ENCODE results near the gene STRIP1. TPM values are rescaled to one million over a fixed set of nuclear protein-coding genes. Genes with fewer than 3 reads are reported as not detected.

STRIP1 gene
- total and polyA plus RNA-seq, 10 of the 15 experiments (the other 5 are each of a cell fraction or from before 2014, with no cell fraction given) = 6.3 to 26.6 (median 18.0) TPM

GRCh38 chr1:110034040-110034450, 379 bp upstream of the STRIP1 start (continued):
- TF ChIP-seq, protein P1, sequence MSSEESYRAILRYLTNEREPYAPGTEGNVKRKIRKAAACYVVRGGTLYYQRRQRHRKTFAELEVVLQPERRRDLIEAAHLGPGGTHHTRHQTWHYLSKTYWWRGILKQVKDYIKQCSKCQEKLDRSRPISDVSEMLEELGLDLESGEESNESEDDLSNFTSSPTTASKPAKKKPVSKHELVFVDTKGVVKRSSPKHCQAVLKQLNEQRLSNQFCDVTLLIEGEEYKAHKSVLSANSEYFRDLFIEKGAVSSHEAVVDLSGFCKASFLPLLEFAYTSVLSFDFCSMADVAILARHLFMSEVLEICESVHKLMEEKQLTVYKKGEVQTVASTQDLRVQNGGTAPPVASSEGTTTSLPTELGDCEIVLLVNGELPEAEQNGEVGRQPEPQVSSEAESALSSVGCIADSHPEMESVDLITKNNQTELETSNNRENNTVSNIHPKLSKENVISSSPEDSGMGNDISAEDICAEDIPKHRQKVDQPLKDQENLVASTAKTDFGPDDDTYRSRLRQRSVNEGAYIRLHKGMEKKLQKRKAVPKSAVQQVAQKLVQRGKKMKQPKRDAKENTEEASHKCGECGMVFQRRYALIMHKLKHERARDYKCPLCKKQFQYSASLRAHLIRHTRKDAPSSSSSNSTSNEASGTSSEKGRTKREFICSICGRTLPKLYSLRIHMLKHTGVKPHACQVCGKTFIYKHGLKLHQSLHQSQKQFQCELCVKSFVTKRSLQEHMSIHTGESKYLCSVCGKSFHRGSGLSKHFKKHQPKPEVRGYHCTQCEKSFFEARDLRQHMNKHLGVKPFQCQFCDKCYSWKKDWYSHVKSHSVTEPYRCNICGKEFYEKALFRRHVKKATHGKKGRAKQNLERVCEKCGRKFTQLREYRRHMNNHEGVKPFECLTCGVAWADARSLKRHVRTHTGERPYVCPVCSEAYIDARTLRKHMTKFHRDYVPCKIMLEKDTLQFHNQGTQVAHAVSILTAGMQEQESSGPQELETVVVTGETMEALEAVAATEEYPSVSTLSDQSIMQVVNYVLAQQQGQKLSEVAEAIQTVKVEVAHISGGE (CRISPR knock-in tag; IDR thresholded peaks at IDR 0.05) = no peak
- TF ChIP-seq TARDBP (IDR thresholded peaks at IDR 0.05; ENCODE audit: borderline replicate concordance) = no peak
- no peak for TF ChIP-seq SMAD1 (IDR thresholded peaks at IDR 0.05; ENCODE audit: low read depth, partially characterized antibody)
- TF ChIP-seq NFXL1 (IDR thresholded peaks at IDR 0.05; ENCODE audit: borderline replicate concordance) = no peak
- TF ChIP-seq BMI1 (IDR thresholded peaks at IDR 0.05; ENCODE audit: borderline replicate concordance) = no peak
- no peak for TF ChIP-seq NFIC (IDR thresholded peaks at IDR 0.05; ENCODE audit: low read depth, low read length)
- no peak for TF ChIP-seq EZH2 (IDR thresholded peaks at IDR 0.05; ENCODE audit: borderline replicate concordance, control insufficient read depth, low read depth, low read length)
- no peak for TF ChIP-seq STAT1 (conservative IDR thresholded peaks at IDR 0.05)
- TF ChIP-seq JUND (IDR thresholded peaks at IDR 0.05; ENCODE audit: low read depth, low read length) = no peak
- TF ChIP-seq SRF (IDR thresholded peaks at IDR 0.05; ENCODE audit: low read depth in 2 of 2, low read length in 2 of 2) = no peak
- TF ChIP-seq, protein P2, sequence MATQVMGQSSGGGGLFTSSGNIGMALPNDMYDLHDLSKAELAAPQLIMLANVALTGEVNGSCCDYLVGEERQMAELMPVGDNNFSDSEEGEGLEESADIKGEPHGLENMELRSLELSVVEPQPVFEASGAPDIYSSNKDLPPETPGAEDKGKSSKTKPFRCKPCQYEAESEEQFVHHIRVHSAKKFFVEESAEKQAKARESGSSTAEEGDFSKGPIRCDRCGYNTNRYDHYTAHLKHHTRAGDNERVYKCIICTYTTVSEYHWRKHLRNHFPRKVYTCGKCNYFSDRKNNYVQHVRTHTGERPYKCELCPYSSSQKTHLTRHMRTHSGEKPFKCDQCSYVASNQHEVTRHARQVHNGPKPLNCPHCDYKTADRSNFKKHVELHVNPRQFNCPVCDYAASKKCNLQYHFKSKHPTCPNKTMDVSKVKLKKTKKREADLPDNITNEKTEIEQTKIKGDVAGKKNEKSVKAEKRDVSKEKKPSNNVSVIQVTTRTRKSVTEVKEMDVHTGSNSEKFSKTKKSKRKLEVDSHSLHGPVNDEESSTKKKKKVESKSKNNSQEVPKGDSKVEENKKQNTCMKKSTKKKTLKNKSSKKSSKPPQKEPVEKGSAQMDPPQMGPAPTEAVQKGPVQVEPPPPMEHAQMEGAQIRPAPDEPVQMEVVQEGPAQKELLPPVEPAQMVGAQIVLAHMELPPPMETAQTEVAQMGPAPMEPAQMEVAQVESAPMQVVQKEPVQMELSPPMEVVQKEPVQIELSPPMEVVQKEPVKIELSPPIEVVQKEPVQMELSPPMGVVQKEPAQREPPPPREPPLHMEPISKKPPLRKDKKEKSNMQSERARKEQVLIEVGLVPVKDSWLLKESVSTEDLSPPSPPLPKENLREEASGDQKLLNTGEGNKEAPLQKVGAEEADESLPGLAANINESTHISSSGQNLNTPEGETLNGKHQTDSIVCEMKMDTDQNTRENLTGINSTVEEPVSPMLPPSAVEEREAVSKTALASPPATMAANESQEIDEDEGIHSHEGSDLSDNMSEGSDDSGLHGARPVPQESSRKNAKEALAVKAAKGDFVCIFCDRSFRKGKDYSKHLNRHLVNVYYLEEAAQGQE (IDR thresholded peaks at IDR 0.05; ENCODE audit: low read depth, low read length) = no peak
- no peak for TF ChIP-seq MXI1 (IDR thresholded peaks at IDR 0.05; ENCODE audit: low read depth, low read length)
- TF ChIP-seq, protein P3, sequence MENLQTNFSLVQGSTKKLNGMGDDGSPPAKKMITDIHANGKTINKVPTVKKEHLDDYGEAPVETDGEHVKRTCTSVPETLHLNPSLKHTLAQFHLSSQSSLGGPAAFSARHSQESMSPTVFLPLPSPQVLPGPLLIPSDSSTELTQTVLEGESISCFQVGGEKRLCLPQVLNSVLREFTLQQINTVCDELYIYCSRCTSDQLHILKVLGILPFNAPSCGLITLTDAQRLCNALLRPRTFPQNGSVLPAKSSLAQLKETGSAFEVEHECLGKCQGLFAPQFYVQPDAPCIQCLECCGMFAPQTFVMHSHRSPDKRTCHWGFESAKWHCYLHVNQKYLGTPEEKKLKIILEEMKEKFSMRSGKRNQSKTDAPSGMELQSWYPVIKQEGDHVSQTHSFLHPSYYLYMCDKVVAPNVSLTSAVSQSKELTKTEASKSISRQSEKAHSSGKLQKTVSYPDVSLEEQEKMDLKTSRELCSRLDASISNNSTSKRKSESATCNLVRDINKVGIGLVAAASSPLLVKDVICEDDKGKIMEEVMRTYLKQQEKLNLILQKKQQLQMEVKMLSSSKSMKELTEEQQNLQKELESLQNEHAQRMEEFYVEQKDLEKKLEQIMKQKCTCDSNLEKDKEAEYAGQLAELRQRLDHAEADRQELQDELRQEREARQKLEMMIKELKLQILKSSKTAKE (IDR thresholded peaks at IDR 0.05; ENCODE audit: low read depth, poor library complexity, severe bottlenecking) = peak; percentile 34
- TF ChIP-seq CHD2 (IDR thresholded peaks at IDR 0.05; ENCODE audit: borderline replicate concordance, low read depth, low read length) = no peak
- no peak for TF ChIP-seq SUPT20H (IDR thresholded peaks at IDR 0.05; ENCODE audit: borderline replicate concordance, control insufficient read depth, low read depth, low read length)
